ENCODE results near the gene ZNF506. TPM values are rescaled to one million over a fixed set of nuclear protein-coding genes. Genes with fewer than 3 reads are reported as not detected.
"Not testable (repeated sequence)": the region's sequence is repeated elsewhere in the genome, so short reads cannot be mapped to it uniquely, and the experiment has no call there.

Gene ZNF506
- total RNA-seq, 1 donor from 2014 or later: 9.7 TPM

DNA sequence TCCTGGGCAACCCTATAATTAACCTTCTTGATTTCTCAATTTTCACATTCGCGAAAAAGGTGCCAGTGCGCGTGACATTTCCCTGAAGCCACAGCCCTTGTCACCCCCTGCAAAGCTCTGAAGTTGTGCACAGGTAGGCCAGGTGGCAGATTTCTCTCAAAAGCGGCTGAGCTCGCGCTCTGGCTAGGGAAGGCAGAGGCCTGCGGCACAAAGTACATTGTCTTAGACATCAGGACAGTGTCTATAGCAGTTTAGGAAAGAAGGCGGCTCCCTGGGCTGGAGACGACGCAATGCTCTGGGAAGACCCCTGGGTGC lies 45.7 kb downstream of the ZNF506 start:
- Histone ChIP-seq H3K27me3 (ENCODE audit: control insufficient read depth, insufficient read depth, low read length) (no peaks in the 10 kb centered on the region), H3K36me3 (ENCODE audit: control insufficient read depth, insufficient read depth, low read length) (no peaks in the 10 kb centered on the region), H3K4me3 (ENCODE audit: low read depth, low read length) (peak overlapping the region; percentile 56)
- FAIRE-seq (no peak), DNase-seq (ENCODE audit: low read depth) (no peak)
- TF ChIP-seq, protein P1, sequence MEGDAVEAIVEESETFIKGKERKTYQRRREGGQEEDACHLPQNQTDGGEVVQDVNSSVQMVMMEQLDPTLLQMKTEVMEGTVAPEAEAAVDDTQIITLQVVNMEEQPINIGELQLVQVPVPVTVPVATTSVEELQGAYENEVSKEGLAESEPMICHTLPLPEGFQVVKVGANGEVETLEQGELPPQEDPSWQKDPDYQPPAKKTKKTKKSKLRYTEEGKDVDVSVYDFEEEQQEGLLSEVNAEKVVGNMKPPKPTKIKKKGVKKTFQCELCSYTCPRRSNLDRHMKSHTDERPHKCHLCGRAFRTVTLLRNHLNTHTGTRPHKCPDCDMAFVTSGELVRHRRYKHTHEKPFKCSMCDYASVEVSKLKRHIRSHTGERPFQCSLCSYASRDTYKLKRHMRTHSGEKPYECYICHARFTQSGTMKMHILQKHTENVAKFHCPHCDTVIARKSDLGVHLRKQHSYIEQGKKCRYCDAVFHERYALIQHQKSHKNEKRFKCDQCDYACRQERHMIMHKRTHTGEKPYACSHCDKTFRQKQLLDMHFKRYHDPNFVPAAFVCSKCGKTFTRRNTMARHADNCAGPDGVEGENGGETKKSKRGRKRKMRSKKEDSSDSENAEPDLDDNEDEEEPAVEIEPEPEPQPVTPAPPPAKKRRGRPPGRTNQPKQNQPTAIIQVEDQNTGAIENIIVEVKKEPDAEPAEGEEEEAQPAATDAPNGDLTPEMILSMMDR (IDR thresholded peaks at IDR 0.05; ENCODE audit: insufficient read depth, low read length, severe bottlenecking): no peak

DNA sequence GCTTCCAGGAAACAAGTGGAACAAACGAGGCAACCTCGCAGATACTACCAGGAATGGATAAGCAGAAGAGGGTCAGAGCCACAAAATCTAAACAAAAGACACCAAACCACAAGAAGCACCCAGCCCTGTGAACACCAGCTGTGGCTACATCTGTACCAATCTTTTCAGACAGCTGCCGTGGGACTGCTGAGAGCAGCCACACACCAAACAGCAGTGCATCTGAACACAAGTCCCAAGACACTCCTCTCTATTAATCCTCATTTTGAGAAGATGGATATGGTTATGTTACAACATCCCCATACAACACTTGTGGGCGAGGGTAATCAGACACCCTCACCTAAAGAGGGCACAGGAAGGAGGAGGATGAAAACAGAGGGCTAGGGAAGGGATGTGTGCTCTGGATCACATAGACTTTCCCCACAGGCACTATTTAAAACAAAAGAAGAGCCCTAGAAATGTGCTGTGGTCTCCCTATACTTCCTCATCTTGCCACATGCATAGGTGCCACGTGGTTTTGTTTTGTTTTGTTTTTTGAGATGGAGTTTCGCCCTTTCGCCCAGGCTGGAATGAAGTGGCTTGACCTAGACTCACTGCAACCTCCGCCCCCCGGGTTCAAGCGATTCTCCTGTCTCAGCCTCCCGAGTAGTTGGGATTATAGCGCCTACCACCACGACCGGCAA lies 47.1 kb downstream of the ZNF506 start:
- DNase-seq (ENCODE audit: low read depth) (no peak), FAIRE-seq (no peak)
- TF ChIP-seq, protein P1 (IDR thresholded peaks at IDR 0.05; ENCODE audit: insufficient read depth, low read length, severe bottlenecking): no peak
- H3K36me3 ChIP-seq (ENCODE audit: control insufficient read depth, insufficient read depth, low read length): no peaks in the 10 kb centered on the region
- no peaks in the 10 kb centered on the region for H3K27me3 ChIP-seq (ENCODE audit: control insufficient read depth, insufficient read depth, low read length)
- H3K4me3 ChIP-seq (ENCODE audit: low read depth, low read length): no peak overlapping the region

DNA sequence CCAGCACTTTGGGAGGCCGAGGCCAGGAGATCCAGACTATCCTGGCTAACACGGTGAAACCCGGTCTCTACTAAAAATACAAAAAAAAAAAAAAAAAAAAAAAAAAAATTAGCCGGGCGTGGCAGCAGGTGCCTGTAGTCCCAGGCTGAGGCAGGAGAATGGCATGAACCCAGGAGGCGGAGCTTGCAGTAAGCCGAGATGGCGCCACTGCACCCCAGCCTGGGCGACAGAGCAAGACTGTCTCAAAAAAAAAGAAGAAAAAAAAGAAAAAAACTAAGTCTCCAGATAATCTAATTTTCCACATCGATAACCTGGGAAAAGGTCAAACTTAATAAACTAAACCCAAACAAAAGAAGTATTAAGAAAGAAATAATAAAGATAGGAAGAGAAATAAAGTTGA lies 49.6 kb downstream of the ZNF506 start:
- FAIRE-seq; DNase-seq (ENCODE audit: low read depth); H3K4me3 ChIP-seq (ENCODE audit: low read depth, low read length); H3K27me3 ChIP-seq (ENCODE audit: control insufficient read depth, insufficient read depth, low read length); H3K36me3 ChIP-seq (ENCODE audit: control insufficient read depth, insufficient read depth, low read length): not testable (repeated sequence)

DNA sequence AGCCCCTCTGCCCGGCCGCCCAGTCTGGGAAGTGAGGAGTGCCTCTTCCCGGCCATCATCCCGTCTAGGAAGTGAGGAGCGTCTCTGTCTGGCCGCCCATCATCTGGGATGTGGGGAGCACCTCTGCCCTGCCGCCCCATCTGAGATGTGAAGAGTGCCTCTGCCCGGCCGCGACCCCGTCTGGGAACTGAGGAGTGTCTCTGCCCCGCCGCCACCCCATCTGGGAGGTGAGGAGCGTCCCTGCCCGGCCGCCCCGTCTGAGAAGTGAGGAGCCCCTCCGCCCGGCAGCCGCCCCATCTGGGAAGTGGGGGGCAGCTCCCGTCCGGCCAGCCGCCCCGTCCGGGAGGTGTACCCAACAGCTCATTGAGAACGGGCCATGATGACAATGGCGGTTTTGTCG lies 51.6 kb downstream of the ZNF506 start:
- not testable (repeated sequence) for FAIRE-seq; H3K36me3 ChIP-seq (ENCODE audit: control insufficient read depth, insufficient read depth, low read length); H3K4me3 ChIP-seq (ENCODE audit: low read depth, low read length); DNase-seq (ENCODE audit: low read depth); H3K27me3 ChIP-seq (ENCODE audit: control insufficient read depth, insufficient read depth, low read length)

DNA sequence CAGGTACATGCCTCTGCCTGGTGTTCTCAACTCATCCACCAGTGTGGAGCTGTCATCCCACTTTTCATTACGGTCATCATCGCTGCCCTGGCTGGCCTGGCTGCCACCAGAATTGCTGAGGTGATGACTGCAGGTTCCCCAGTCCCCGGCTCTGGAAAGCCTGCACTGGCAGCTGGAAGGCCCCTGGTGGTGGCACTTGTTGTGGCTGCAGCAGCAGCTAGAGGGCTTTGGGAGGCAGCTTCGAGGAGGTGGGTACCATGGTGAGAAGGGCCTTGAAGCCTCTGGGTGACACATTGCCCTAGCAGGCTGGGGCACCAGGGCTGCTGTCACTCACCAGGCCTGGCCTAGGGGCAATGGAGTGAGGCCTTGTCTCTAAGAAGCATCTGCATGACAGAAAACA lies 63.4 kb downstream of the ZNF506 start:
- H3K27me3 ChIP-seq (ENCODE audit: control insufficient read depth, insufficient read depth, low read length): no peaks in the 10 kb centered on the region
- FAIRE-seq (no peak), DNase-seq (ENCODE audit: low read depth) (no peak)
- no peaks in the 10 kb centered on the region for H3K36me3 ChIP-seq (ENCODE audit: control insufficient read depth, insufficient read depth, low read length)
- TF ChIP-seq, protein P1 (IDR thresholded peaks at IDR 0.05; ENCODE audit: insufficient read depth, low read length, severe bottlenecking): no peak
- H3K4me3 ChIP-seq (ENCODE audit: low read depth, low read length): no peak overlapping the region

DNA sequence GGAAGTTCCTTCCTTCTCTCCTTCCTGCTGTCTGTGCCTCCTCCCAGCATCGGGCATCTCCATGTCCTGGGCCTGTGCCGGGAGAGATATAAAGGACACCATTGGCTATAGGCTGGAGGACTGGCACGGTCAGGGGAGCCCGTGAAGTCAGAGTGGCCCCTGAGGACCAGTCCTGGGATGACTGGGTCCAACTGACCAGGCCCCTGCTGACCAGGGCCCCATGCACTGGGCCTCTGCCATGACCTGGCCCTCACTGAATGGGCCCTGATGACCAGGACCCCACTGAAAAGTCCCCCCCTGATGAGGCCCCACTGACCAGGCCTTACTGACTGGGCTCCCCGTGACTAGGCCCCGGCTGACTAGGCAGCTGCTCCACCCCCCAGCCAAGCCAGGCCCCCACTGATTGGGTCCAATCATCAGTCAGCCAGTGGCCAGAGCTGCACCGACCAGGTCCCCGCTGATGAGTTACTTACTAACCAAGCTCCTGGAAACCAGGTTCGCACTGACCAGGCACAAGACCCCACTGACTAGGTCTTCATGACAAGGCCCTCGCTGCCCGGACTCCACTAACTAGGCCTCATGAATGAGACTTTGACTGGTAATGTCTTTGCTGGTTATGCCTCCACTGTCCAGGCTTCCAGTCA lies 68.7 kb downstream of the ZNF506 start:
- no peaks in the 10 kb centered on the region for H3K36me3 ChIP-seq (ENCODE audit: control insufficient read depth, insufficient read depth, low read length)
- TF ChIP-seq, protein P1 (IDR thresholded peaks at IDR 0.05; ENCODE audit: insufficient read depth, low read length, severe bottlenecking): no peak
- no peaks in the 10 kb centered on the region for H3K27me3 ChIP-seq (ENCODE audit: control insufficient read depth, insufficient read depth, low read length)
- no peak for FAIRE-seq
- DNase-seq (ENCODE audit: low read depth): no peak
- H3K4me3 ChIP-seq (ENCODE audit: low read depth, low read length): no peak overlapping the region

DNA sequence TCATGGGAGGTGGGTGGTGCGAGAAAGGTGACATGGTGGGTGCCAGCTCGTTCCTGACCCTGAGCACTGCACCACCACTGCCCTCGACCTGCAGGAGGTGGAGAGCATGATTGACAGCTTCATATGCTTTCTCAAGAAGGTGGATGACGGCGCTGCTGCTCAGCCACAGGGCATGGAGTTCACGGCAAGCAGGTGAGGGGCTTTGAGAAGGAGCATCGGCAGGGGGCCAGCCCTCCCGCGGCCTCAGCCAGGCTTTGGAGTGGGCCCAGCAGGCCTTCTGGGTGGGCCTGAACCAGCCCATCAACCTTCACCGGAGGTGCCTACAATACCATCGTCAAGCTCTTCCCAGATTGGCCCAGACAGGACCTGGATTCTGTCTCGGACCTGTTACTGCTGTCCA lies 69.7 kb downstream of the ZNF506 start:
- TF ChIP-seq, protein P1 (IDR thresholded peaks at IDR 0.05; ENCODE audit: insufficient read depth, low read length, severe bottlenecking): no peak
- FAIRE-seq (no peak), DNase-seq (ENCODE audit: low read depth) (no peak)
- H3K36me3 ChIP-seq (ENCODE audit: control insufficient read depth, insufficient read depth, low read length): no peaks in the 10 kb centered on the region
- no peak overlapping the region for H3K4me3 ChIP-seq (ENCODE audit: low read depth, low read length)
- no peaks in the 10 kb centered on the region for H3K27me3 ChIP-seq (ENCODE audit: control insufficient read depth, insufficient read depth, low read length)

Data from bronchial epithelial cell (primary cell).